GM12878 (cell line): ENCODE results near the gene YPEL3. TPM values are rescaled to one million over a fixed set of nuclear protein-coding genes. Genes with fewer than 3 reads are reported as not detected.

ENCODE experiments used
- ATAC-seq: fragments of 200-7000 bp; cut with Tn5 transposase; 3 replicates; pipeline ENCODE4 v1.9.1; 2020; ENCODE audit warnings: mild to moderate bottlenecking, moderate library complexity
- BruUV-seq: library from RNA; stranded (reverse); fragments of 400-500 nt; replicated peaks from 2 replicates; lab custom pipeline; 2021; lab: Mats Ljungman, UMichigan
- CTCF ChIA-PET: fragments of 300-600 bp; sonication (Branson Sonifier 250); formaldehyde crosslinking; extraction: SDS; loops from one replicate; lab custom pipeline; 2021; ENCODE audit warnings: inconsistent platforms; lab: Yijun Ruan, JAX
- POLR2A ChIA-PET: fragments of 350-600 bp; formaldehyde crosslinking; extraction: SDS; loops from one replicate; lab custom pipeline; 2021; ENCODE audit warnings: inconsistent platforms; lab: Charles Lee
- RAD21 ChIA-PET: fragments of 300-600 bp; sonication (Branson Sonifier 250); formaldehyde crosslinking; loops from one replicate; lab custom pipeline; 2023; ENCODE audit warnings: antibody characterized with exemption; ENCODE audit not compliant: unreplicated experiment; lab: Charles Lee
- SMC1A ChIA-PET: fragments of 300-600 bp; sonication (Branson Sonifier 250); formaldehyde crosslinking; loops from one replicate; lab custom pipeline; 2023; ENCODE audit not compliant: unreplicated experiment, uncharacterized antibody; lab: Charles Lee
- DNase-seq: peaks from one replicate; pipeline ENCODE4 v3.0.0-alpha.2; 2011; ENCODE audit warnings: low read depth, low spot score
- FAIRE-seq: peaks from 3 replicates; lab custom pipeline; 2011; peaks lifted over from hg19 to GRCh38; lab: Jason Lieb, UNC
- H2AFZ ChIP-seq: 2 replicates; pipeline ENCODE4 v1.6.0; 2011; ENCODE audit warnings: low read depth, low read length, control low read depth; ENCODE audit not compliant: control insufficient read depth
- H3K27ac ChIP-seq: 2 replicates; pipeline ENCODE4 v1.5.1; 2011; ENCODE audit warnings: control low read depth; ENCODE audit not compliant: control insufficient read depth, insufficient read depth
- H3K27me3 ChIP-seq, 2 experiments: replicated peaks in 1 of 2; 2 replicates each; pipeline versions ENCODE4 v1.6.0 to v1.6.1; 2011; ENCODE audit warnings: low read length in 1 of 2; ENCODE audit not compliant: control insufficient read depth in 2 of 2, insufficient read depth in 2 of 2
- H3K36me3 ChIP-seq, 2 experiments: 2 replicates each; pipeline ENCODE4 v1.5.1; 2011; ENCODE audit warnings: low read length in 1 of 2; ENCODE audit not compliant: control insufficient read depth in 2 of 2, insufficient read depth in 2 of 2
- H3K4me1 ChIP-seq: 2 replicates; pipeline ENCODE4 v1.6.1; 2011; ENCODE audit warnings: mild to moderate bottlenecking, low read length, moderate library complexity, mixed read lengths; ENCODE audit not compliant: control insufficient read depth, insufficient read depth
- H3K4me2 ChIP-seq: 2 replicates; pipeline ENCODE4 v1.6.0; 2011; ENCODE audit warnings: control low read depth; ENCODE audit not compliant: control insufficient read depth, insufficient read depth
- H3K4me3 ChIP-seq: fragments of 200-600 bp; sonication (generic); 2 replicates; pipeline ENCODE4 v1.5.1; 2016
- H3K79me2 ChIP-seq: 2 replicates; pipeline ENCODE4 v1.6.0; 2011; ENCODE audit warnings: low read length; ENCODE audit not compliant: control insufficient read depth, insufficient read depth
- H3K9ac ChIP-seq: 2 replicates; pipeline ENCODE4 v1.8.0; 2011; ENCODE audit warnings: low read length, control low read depth, mixed read lengths; ENCODE audit not compliant: control insufficient read depth, insufficient read depth
- H3K9me3 ChIP-seq: replicated peaks from 3 replicates; pipeline ENCODE4 v1.5.1; 2011; ENCODE audit warnings: mild to moderate bottlenecking, low read length; ENCODE audit not compliant: control insufficient read depth, insufficient read depth
- H4K20me1 ChIP-seq: 2 replicates; pipeline ENCODE4 v1.6.0; 2011; ENCODE audit not compliant: control insufficient read depth, insufficient read depth
- CHD4 ChIP-seq: fragments of 200-600 bp; sonication (generic); IDR thresholded peaks from 2 replicates; pipeline ENCODE4 v1.6.1; 2016; ENCODE audit warnings: mild to moderate bottlenecking
- E2F8 ChIP-seq: fragments of 450-650 bp; IDR thresholded peaks from 2 replicates; pipeline ENCODE4 v1.6.1; 2018; ENCODE audit warnings: mild to moderate bottlenecking, low read depth, moderate library complexity; ENCODE audit not compliant: partially characterized antibody
- FOS ChIP-seq: IDR thresholded peaks from 3 replicates; pipeline ENCODE4 v1.6.1; 2011; ENCODE audit warnings: borderline replicate concordance; ENCODE audit not compliant: insufficient read length; ENCODE audit errors: extremely low read depth
- KLF5 ChIP-seq: fragments of 450-650 bp; IDR thresholded peaks from 2 replicates; pipeline ENCODE4 v1.6.1; 2014; ENCODE audit warnings: mild to moderate bottlenecking; ENCODE audit not compliant: partially characterized antibody
- PAX5 ChIP-seq: IDR thresholded peaks from 2 replicates; pipeline ENCODE4 v1.6.1; 2011; ENCODE audit warnings: low read depth, low read length, borderline replicate concordance
- RB1 ChIP-seq: fragments of 450-650 bp; formaldehyde crosslinking; IDR thresholded peaks from 2 replicates; pipeline ENCODE4 v1.6.1; 2017; ENCODE audit warnings: mild to moderate bottlenecking, borderline replicate concordance
- YBX1 ChIP-seq: fragments of 450-650 bp; IDR thresholded peaks from 2 replicates; pipeline ENCODE4 v1.6.1; 2016; ENCODE audit warnings: antibody characterized with exemption
- WGBS: methylation state at CpG from one replicate; pipeline ENCODE4 v1.1.6; 2016; ENCODE audit warnings: low lambda C conversion rate; ENCODE audit not compliant: insufficient replicate concordance, insufficient coverage; ENCODE audit errors: missing lambda C conversion rate; 5-methylcytosine and 5-hydroxymethylcytosine counted together
- in situ Hi-C: fragments of 300-500 bp; cut with MboI; formaldehyde crosslinking; loops from 9 replicates; pipeline ENCODE4 v1.14.3; 2018; ENCODE audit warnings: mixed read lengths
- intact Hi-C: fragments of 100-400 bp; cut with micrococcal nuclease; formaldehyde crosslinking; loops from one replicate; pipeline ENCODE4 v1.14.2; 2022; ENCODE audit not compliant: unreplicated experiment
- polyA plus RNA-seq, 11 experiments: library from polyadenylated mRNA; depleted of rRNA in 4 of 11; unstranded in 6 of 11; stranded (reverse) in 5 of 11; fragments of >200 nt; fragmentation: Nextera tagmentation in 4 of 11; fragmentation: Illumina TruSeq in 1 of 11; extraction: Ambion mirVana in 4 of 11; extraction: Trizol in 1 of 11; gene quantifications; 1 replicate in 1 of 11; 2 replicates in 10 of 11; pipeline versions ENCODE4 v1.2.1 to v1.2.3, GENCODE V29; 2011 to 2016; ENCODE audit warnings: inconsistent platforms in 2 of 11, missing spikeins in 2 of 11, low read depth in 1 of 11
- total RNA-seq, 4 experiments: library from RNA; depleted of rRNA in 3 of 4; stranded (reverse); fragments of >200 nt in 3 of 4; fragmentation: Illumina TruSeq in 1 of 4; extraction: Trizol in 1 of 4; gene quantifications; 2 replicates each; pipeline versions ENCODE4 v1.2.1 to v1.2.3, GENCODE V29; 2013 to 2021

YPEL3 gene
- total and polyA plus RNA-seq, 10 of the 15 experiments (the other 5 are each of a cell fraction or from before 2014, with no cell fraction given), result 1.3 to 22.0 (median 12.1) TPM

- no TSS peak for BruUV-seq
- Histone ChIP-seq H3K4me3 (no peak overlapping the region), H3K36me3 (no peaks in the 10 kb centered on the region), H3K4me2 (no peak overlapping the region), H3K27ac (no peak overlapping the region), H4K20me1 (no peaks in the 10 kb centered on the region), H3K27me3 (no peaks in the 10 kb centered on the region), H3K4me1 (no peaks in the 10 kb centered on the region), H3K9me3 (no peaks in the 10 kb centered on the region), H2AFZ (no peak overlapping the region), H3K79me2 (no peaks in the 10 kb centered on the region), H3K9ac (no peak overlapping the region)
- no peak for TF ChIP-seq RB1
- WGBS, result 91% methylated on average over 1 of the region's 1 CpG
- ChIA-PET RAD21 (no interaction called here), POLR2A (no interaction called here), CTCF (no interaction called here), SMC1A (no interaction called here)
- DNase-seq (no peak), FAIRE-seq (no peak), ATAC-seq (no peak)
- in situ Hi-C loops (no loop called here), intact Hi-C loops (no loop called here)
Observed at GRCh38 chr16:30046588-30046987, 49.4 kb downstream of the YPEL3 start.

- FAIRE-seq (no peak), DNase-seq (no peak), ATAC-seq (no peak)
- intact Hi-C loops, result no loop called here
- in situ Hi-C loops, result no loop called here
- no peak overlapping the region for H3K27ac ChIP-seq
- SMC1A ChIA-PET, result no interaction called here
- H3K36me3 ChIP-seq, result no peaks in the 10 kb centered on the region
- H3K79me2 ChIP-seq, result no peaks in the 10 kb centered on the region
- RAD21 ChIA-PET, result no interaction called here
- H4K20me1 ChIP-seq, result no peaks in the 10 kb centered on the region
- H3K27me3 ChIP-seq, result no peaks in the 10 kb centered on the region
- H3K9ac ChIP-seq, result no peak overlapping the region
- CTCF ChIA-PET, result no interaction called here
- H3K4me1 ChIP-seq, result no peaks in the 10 kb centered on the region
- no peak overlapping the region for H2AFZ ChIP-seq
- TF ChIP-seq E2F8 (no peak), PAX5 (no peak), CHD4 (no peak), YBX1 (no peak), FOS (no peak), KLF5 (no peak)
- no TSS peak for BruUV-seq
- H3K9me3 ChIP-seq, result no peaks in the 10 kb centered on the region
- 60% methylated on average over 8 of the region's 8 CpGs for WGBS
- H3K4me2 ChIP-seq, result no peak overlapping the region
- no peak overlapping the region for H3K4me3 ChIP-seq
- POLR2A ChIA-PET, result no interaction called here
Observed at GRCh38 chr16:30046178-30046577, 49.8 kb downstream of the YPEL3 start.

Other genes with a start within 250 kb of the YPEL3 start
Only the 7 nearest of the 21 such genes appear.
- gene C16orf92, start 73.0 kb downstream of the YPEL3 start, total RNA-seq (2014; rRNA removed), result not detected in 2 replicates
- not detected in 2 replicates for gene C16orf92, start 73.0 kb downstream of the YPEL3 start, total RNA-seq (2014; rRNA removed; fragmentation: Illumina TruSeq; extraction: Trizol)
- gene C16orf92, start 73.0 kb downstream of the YPEL3 start, total RNA-seq (2021), result not detected in 2 replicates
- gene C16orf92, start 73.0 kb downstream of the YPEL3 start, polyA plus RNA-seq (2011; rRNA removed), result not detected in 2 replicates
- not detected in 2 replicates for gene C16orf92, start 73.0 kb downstream of the YPEL3 start, polyA plus RNA-seq (2014; fragmentation: Illumina TruSeq; extraction: Trizol)
- not detected for gene C16orf92, start 73.0 kb downstream of the YPEL3 start, polyA plus RNA-seq (2014; fragmentation: Nextera tagmentation; extraction: Ambion mirVana)
- not detected in 2 replicates for gene C16orf92, start 73.0 kb downstream of the YPEL3 start, polyA plus RNA-seq (2014; rRNA removed)
- gene C16orf92, start 73.0 kb downstream of the YPEL3 start, polyA plus RNA-seq (2016; fragmentation: Nextera tagmentation; extraction: Ambion mirVana), result not detected
- 0.22 TPM in 1 of 2 replicates, not detected in the other for gene TLCD3B, start 64.9 kb downstream of the YPEL3 start, total RNA-seq (2014; rRNA removed)
- gene TLCD3B, start 64.9 kb downstream of the YPEL3 start, total RNA-seq (2014; rRNA removed; fragmentation: Illumina TruSeq; extraction: Trizol), result 0.13 TPM in 1 of 2 replicates, not detected in the other
- gene TLCD3B, start 64.9 kb downstream of the YPEL3 start, total RNA-seq (2021), result 0.29 and 0.51 TPM in 2 replicates
- 0.08 and 0.12 TPM in 2 replicates for gene TLCD3B, start 64.9 kb downstream of the YPEL3 start, polyA plus RNA-seq (2011; rRNA removed)
- gene TLCD3B, start 64.9 kb downstream of the YPEL3 start, polyA plus RNA-seq (2014; fragmentation: Illumina TruSeq; extraction: Trizol), result 0.35 TPM in 1 of 2 replicates, not detected in the other
- gene TLCD3B, start 64.9 kb downstream of the YPEL3 start, polyA plus RNA-seq (2014; fragmentation: Nextera tagmentation; extraction: Ambion mirVana), result under 1 TPM in 1 of 2 experiments, not detected in 1; 0.05 TPM
- 0.22 and 0.28 TPM in 2 replicates for gene TLCD3B, start 64.9 kb downstream of the YPEL3 start, polyA plus RNA-seq (2014; rRNA removed)
- not detected for gene TLCD3B, start 64.9 kb downstream of the YPEL3 start, polyA plus RNA-seq (2016; fragmentation: Nextera tagmentation; extraction: Ambion mirVana)
- gene ALDOA, start 30.5 kb downstream of the YPEL3 start, total RNA-seq (2014; rRNA removed), result 1,247 and 1,393 TPM in 2 replicates
- 804 and 922 TPM in 2 replicates for gene ALDOA, start 30.5 kb downstream of the YPEL3 start, total RNA-seq (2014; rRNA removed; fragmentation: Illumina TruSeq; extraction: Trizol)
- 1,355 and 1,356 TPM in 2 replicates for gene ALDOA, start 30.5 kb downstream of the YPEL3 start, total RNA-seq (2021)
- gene ALDOA, start 30.5 kb downstream of the YPEL3 start, polyA plus RNA-seq (2011; rRNA removed), result 672 and 1,081 TPM in 2 replicates
- 300 and 751 TPM in 2 replicates for gene ALDOA, start 30.5 kb downstream of the YPEL3 start, polyA plus RNA-seq (2014; fragmentation: Illumina TruSeq; extraction: Trizol)
- 100 to 1,000 TPM; 218 to 335 TPM for gene ALDOA, start 30.5 kb downstream of the YPEL3 start, polyA plus RNA-seq (2014; fragmentation: Nextera tagmentation; extraction: Ambion mirVana)
- gene ALDOA, start 30.5 kb downstream of the YPEL3 start, polyA plus RNA-seq (2014; rRNA removed), result 1,109 and 1,522 TPM in 2 replicates
- gene ALDOA, start 30.5 kb downstream of the YPEL3 start, polyA plus RNA-seq (2016; fragmentation: Nextera tagmentation; extraction: Ambion mirVana), result 1,000 to 10,000 TPM; 2,119 to 2,339 TPM
- gene PPP4C, start 20.2 kb downstream of the YPEL3 start, total RNA-seq (2014; rRNA removed), result 93.4 and 118 TPM in 2 replicates
- 63.9 and 75.0 TPM in 2 replicates for gene PPP4C, start 20.2 kb downstream of the YPEL3 start, total RNA-seq (2014; rRNA removed; fragmentation: Illumina TruSeq; extraction: Trizol)
- 130 and 132 TPM in 2 replicates for gene PPP4C, start 20.2 kb downstream of the YPEL3 start, total RNA-seq (2021)
- gene PPP4C, start 20.2 kb downstream of the YPEL3 start, polyA plus RNA-seq (2011; rRNA removed), result 73.0 and 143 TPM in 2 replicates
- gene PPP4C, start 20.2 kb downstream of the YPEL3 start, polyA plus RNA-seq (2014; fragmentation: Illumina TruSeq; extraction: Trizol), result 34.5 and 83.7 TPM in 2 replicates
- gene PPP4C, start 20.2 kb downstream of the YPEL3 start, polyA plus RNA-seq (2014; fragmentation: Nextera tagmentation; extraction: Ambion mirVana), result 10 to 100 TPM in 1 of 2 experiments, 1 to 10 TPM in 1; 2.7 to 18.8 TPM
- 165 and 178 TPM in 2 replicates for gene PPP4C, start 20.2 kb downstream of the YPEL3 start, polyA plus RNA-seq (2014; rRNA removed)
- gene PPP4C, start 20.2 kb downstream of the YPEL3 start, polyA plus RNA-seq (2016; fragmentation: Nextera tagmentation; extraction: Ambion mirVana), result 100 to 1,000 TPM; 194 to 240 TPM
- gene TBX6, start 4.3 kb downstream of the YPEL3 start, total RNA-seq (2014; rRNA removed), result 0.40 and 0.44 TPM in 2 replicates
- 0.09 and 0.18 TPM in 2 replicates for gene TBX6, start 4.3 kb downstream of the YPEL3 start, total RNA-seq (2014; rRNA removed; fragmentation: Illumina TruSeq; extraction: Trizol)
- gene TBX6, start 4.3 kb downstream of the YPEL3 start, total RNA-seq (2021), result 0.54 and 1.0 TPM in 2 replicates
- gene TBX6, start 4.3 kb downstream of the YPEL3 start, polyA plus RNA-seq (2011; rRNA removed), result 0.19 and 0.39 TPM in 2 replicates
- 0.24 TPM in 1 of 2 replicates, not detected in the other for gene TBX6, start 4.3 kb downstream of the YPEL3 start, polyA plus RNA-seq (2014; fragmentation: Illumina TruSeq; extraction: Trizol)
- gene TBX6, start 4.3 kb downstream of the YPEL3 start, polyA plus RNA-seq (2014; fragmentation: Nextera tagmentation; extraction: Ambion mirVana), result not detected
- gene TBX6, start 4.3 kb downstream of the YPEL3 start, polyA plus RNA-seq (2014; rRNA removed), result 0.20 and 0.90 TPM in 2 replicates
- gene TBX6, start 4.3 kb downstream of the YPEL3 start, polyA plus RNA-seq (2016; fragmentation: Nextera tagmentation; extraction: Ambion mirVana), result under 1 TPM; 0.08 to 0.15 TPM
- 0.65 and 1.9 TPM in 2 replicates for gene GDPD3, start 17.3 kb upstream of the YPEL3 start, total RNA-seq (2014; rRNA removed)
- 0.98 and 1.1 TPM in 2 replicates for gene GDPD3, start 17.3 kb upstream of the YPEL3 start, total RNA-seq (2014; rRNA removed; fragmentation: Illumina TruSeq; extraction: Trizol)
- gene GDPD3, start 17.3 kb upstream of the YPEL3 start, total RNA-seq (2021), result 1.9 and 3.3 TPM in 2 replicates
- gene GDPD3, start 17.3 kb upstream of the YPEL3 start, polyA plus RNA-seq (2011; rRNA removed), result 0.53 and 1.4 TPM in 2 replicates
- 0.81 and 0.85 TPM in 2 replicates for gene GDPD3, start 17.3 kb upstream of the YPEL3 start, polyA plus RNA-seq (2014; fragmentation: Illumina TruSeq; extraction: Trizol)
- gene GDPD3, start 17.3 kb upstream of the YPEL3 start, polyA plus RNA-seq (2014; fragmentation: Nextera tagmentation; extraction: Ambion mirVana), result under 1 TPM; 0.37 to 0.95 TPM
- gene GDPD3, start 17.3 kb upstream of the YPEL3 start, polyA plus RNA-seq (2014; rRNA removed), result 2.3 and 2.7 TPM in 2 replicates
- gene GDPD3, start 17.3 kb upstream of the YPEL3 start, polyA plus RNA-seq (2016; fragmentation: Nextera tagmentation; extraction: Ambion mirVana), result under 1 TPM; 0.29 to 0.53 TPM
- gene MAPK3, start 27.0 kb upstream of the YPEL3 start, total RNA-seq (2014; rRNA removed), result 38.2 and 39.0 TPM in 2 replicates
- gene MAPK3, start 27.0 kb upstream of the YPEL3 start, total RNA-seq (2014; rRNA removed; fragmentation: Illumina TruSeq; extraction: Trizol), result 16.5 and 18.9 TPM in 2 replicates
- 57.0 and 60.2 TPM in 2 replicates for gene MAPK3, start 27.0 kb upstream of the YPEL3 start, total RNA-seq (2021)
- 22.9 and 60.6 TPM in 2 replicates for gene MAPK3, start 27.0 kb upstream of the YPEL3 start, polyA plus RNA-seq (2011; rRNA removed)
- 50.5 and 74.1 TPM in 2 replicates for gene MAPK3, start 27.0 kb upstream of the YPEL3 start, polyA plus RNA-seq (2014; fragmentation: Illumina TruSeq; extraction: Trizol)
- 1 to 10 TPM in 1 of 2 experiments, under 1 TPM in 1; 0.66 to 3.3 TPM for gene MAPK3, start 27.0 kb upstream of the YPEL3 start, polyA plus RNA-seq (2014; fragmentation: Nextera tagmentation; extraction: Ambion mirVana)
- gene MAPK3, start 27.0 kb upstream of the YPEL3 start, polyA plus RNA-seq (2014; rRNA removed), result 54.2 and 61.3 TPM in 2 replicates
- 10 to 100 TPM; 14.3 to 15.4 TPM for gene MAPK3, start 27.0 kb upstream of the YPEL3 start, polyA plus RNA-seq (2016; fragmentation: Nextera tagmentation; extraction: Ambion mirVana)